ENCODE data around the gene UTS2B.

GRCh38 chr3:191376516-191377141, 46.3 kb upstream of the UTS2B start:
- TF ChIP-seq EZH2phosphoT487 (IDR thresholded peaks at IDR 0.05; ENCODE audit: insufficient read depth, low read depth) (no peak), EZH2 (IDR thresholded peaks at IDR 0.05; ENCODE audit: insufficient read depth, poor library complexity, severe bottlenecking) (no peak)

All from GM23248 (cell line).